Left renal cortex interstitium (tissue), 4 donors: ENCODE results near the gene ATF5. TPM values are rescaled to one million over a fixed set of nuclear protein-coding genes. Genes with fewer than 3 reads are reported as not detected.

Experiments
- DNase-seq, 4 donors: peaks; one replicate each; pipeline ENCODE4 v3.0.0-alpha.2; 2013; ENCODE audit warnings: low read depth in 4 of 4, low spot score in 2 of 4, missing footprints in 1 of 4
- polyA plus RNA-seq, 4 donors: library from polyadenylated mRNA; unstranded; fragments of 120-200 nt; gene quantifications; one replicate each; pipeline ENCODE4 v1.2.1, GENCODE V29; 2013; ENCODE audit not compliant: insufficient read length in 4 of 4

ATF5 gene
- polyA plus RNA-seq, 4 donors: 20.2 to 31.1 (median 26.8) TPM

GRCh38 chr19:49971991-49972411 lies 43.0 kb downstream of the ATF5 start:
- DNase-seq: no peak

DNA sequence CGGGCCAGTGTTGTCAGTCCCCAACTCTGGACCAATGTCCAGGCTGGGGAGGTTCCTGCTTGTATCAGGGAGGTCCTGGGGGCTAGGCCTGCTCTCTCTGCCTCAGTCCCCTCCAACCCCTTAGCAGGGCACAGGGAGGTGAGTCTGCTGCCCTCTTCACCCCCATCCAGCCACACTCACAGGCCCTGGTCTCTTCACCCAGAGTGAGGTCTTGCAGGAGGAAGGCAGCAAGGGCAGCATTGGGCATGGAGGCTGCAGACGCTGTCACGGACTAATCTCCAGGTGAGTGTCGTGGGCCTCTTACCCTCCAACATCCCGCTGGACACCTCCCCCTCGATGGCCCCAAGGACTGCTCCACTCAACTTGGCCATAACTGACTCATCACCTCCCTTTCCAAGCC lies 43.8 kb downstream of the ATF5 start:
- DNase-seq: no peak

GRCh38 chr19:49973987-49974386 lies 45.0 kb downstream of the ATF5 start:
- no peak for DNase-seq

- no peak for DNase-seq
These were observed 46.0 kb downstream of the ATF5 start for GRCh38 chr19:49975051-49975450.

DNA sequence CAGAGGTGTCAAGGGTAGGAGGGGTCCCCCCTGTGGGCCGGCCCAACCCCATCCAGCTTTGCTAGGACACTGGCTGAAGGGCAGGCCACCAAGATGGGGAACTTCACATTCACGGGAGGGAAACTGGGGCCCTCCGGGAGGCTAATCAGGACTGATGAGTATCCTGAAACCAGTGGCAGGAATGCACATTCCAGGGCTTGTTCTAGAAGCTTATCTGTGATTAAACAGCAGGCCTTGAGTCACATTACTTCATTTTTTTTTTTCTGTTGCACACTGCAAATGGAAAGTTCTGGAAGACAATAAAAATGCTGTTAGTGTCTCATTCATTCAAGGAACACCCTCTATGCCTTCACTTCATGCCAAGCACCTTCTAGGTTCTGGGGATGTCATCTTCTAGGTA lies 47.5 kb downstream of the ATF5 start:
- no peak for DNase-seq

DNA sequence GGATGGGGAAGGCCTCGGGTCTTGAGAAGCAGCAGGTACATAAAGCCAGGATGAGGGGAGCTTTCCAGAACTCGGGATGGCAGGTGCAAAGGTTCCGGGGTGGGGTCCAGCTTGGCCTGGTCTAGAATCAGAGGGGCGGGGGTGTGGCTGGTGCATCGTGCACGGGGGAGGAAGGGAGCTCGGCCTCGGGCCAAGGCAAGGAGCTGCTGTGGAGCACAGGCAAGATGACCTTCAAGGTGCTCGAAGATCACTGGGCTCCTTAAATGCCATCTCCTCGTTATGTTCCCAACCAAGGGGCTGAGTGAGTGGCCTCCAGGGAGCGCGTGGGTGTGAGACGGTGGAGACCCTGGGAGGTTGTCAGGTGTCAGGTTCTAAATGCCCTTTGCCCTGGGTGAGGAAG lies 48.1 kb downstream of the ATF5 start:
- DNase-seq: no peak

GRCh38 chr19:49977881-49978280 lies 48.9 kb downstream of the ATF5 start:
- no peak for DNase-seq

DNA sequence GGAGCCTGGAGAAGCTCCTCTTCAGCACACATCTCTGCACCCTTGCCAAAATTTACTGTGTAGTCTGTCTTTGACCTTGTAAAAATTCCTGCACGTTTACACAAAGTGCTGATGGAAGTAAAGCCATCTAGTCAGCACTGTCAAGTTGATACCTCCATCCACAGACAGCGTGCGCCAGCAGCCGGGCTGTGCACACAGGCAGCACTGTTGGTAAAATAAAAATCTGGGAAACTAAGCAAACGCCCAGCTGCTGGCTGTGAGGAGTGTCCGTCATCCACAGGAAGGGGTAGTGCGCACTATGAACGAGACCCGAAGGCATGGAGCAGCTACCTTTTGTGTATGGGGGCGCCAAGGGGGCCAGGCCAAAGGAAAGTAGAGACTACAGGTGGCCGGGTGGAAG lies 49.3 kb downstream of the ATF5 start:
- no peak for DNase-seq

DNA sequence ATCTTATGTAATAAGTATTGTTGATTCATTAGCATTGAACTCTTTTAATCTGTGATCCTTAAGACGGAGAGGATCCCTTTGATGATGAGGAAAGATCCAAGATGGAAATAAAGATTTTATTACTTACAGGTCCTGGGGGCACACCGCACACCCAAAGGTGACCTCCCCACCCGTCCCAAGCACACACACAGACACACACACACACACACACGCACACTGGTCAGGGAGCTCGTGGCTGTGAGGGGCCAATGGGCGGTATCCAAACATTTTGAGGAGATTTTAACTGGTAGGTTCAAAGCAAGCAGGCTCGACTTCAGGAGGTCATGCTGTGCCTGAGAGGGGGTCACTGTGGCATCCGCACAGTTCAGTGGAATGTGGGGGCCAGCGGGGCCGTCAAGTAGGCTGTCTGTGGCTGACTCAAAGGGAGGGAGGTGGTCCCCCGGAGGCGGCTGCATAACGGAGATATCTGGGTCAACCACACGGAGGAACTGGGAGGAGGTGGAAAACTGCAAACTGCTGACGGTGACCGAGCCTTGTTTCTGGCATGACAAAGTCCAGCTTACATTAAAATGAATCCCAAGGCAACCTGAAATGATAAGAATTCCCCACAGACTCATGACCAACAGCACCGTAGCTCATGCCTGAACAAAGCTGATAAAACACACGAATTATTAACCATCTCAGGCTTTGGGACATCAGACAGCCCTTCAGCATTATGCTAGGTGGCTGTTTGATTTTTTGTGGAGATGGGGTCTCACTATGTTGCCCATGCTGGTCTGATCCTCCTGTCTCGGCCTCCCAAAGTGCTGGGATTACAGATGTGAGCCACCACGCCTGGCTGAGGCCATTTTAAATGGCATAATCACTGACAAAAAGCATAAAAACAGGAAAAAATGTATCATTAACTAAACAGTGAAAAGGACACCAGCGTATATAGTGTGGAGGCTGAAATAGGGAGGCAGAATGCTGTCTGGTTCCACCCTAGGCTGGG lies 52.9 kb downstream of the ATF5 start:
- no peak for DNase-seq

Other genes starting within 250 kb of the ATF5 start
- 1 to 10 TPM in 2 of 4 donors, under 1 TPM in 2; 0.49 to 2.1 (median 1.5) TPM for gene ADM5, start 239.6 kb upstream of the ATF5 start, polyA plus RNA-seq
- gene CPT1C, start 238.1 kb upstream of the ATF5 start, polyA plus RNA-seq: 10 to 100 TPM; 10.0 to 13.1 (median 11.3) TPM
- gene TSKS, start 165.9 kb upstream of the ATF5 start, polyA plus RNA-seq: under 1 TPM in 2 of 4 donors, not detected in 2; 0.14 TPM
- gene AP2A1, start 162.2 kb upstream of the ATF5 start, polyA plus RNA-seq: 10 to 100 TPM; 46.1 to 79.9 (median 67.1) TPM
- 10 to 100 TPM; 30.8 to 46.3 (median 39.4) TPM for gene FUZ, start 115.9 kb upstream of the ATF5 start, polyA plus RNA-seq
- 10 to 100 TPM; 52.5 to 80.8 (median 67.4) TPM for gene MED25, start 110.9 kb upstream of the ATF5 start, polyA plus RNA-seq
- gene PTOV1, start 78.0 kb upstream of the ATF5 start, polyA plus RNA-seq: 100 to 1,000 TPM; 234 to 396 (median 355) TPM
- gene PNKP, start 61.6 kb upstream of the ATF5 start, polyA plus RNA-seq: 100 to 1,000 TPM in 1 of 4 donors, 10 to 100 TPM in 3; 33.1 to 104 (median 72.8) TPM
- 10 to 100 TPM; 27.4 to 49.0 (median 39.7) TPM for gene AKT1S1, start 51.9 kb upstream of the ATF5 start, polyA plus RNA-seq
- gene TBC1D17, start 51.5 kb upstream of the ATF5 start, polyA plus RNA-seq: 10 to 100 TPM; 38.5 to 61.3 (median 48.5) TPM
- 1 to 10 TPM; 2.3 to 3.0 (median 2.5) TPM for gene IL4I1, start 32.3 kb upstream of the ATF5 start, polyA plus RNA-seq
- 10 to 100 TPM; 51.8 to 82.7 (median 65.2) TPM for gene NUP62, start 299 bp downstream of the ATF5 start, polyA plus RNA-seq
- gene SIGLEC11, start 32.0 kb downstream of the ATF5 start, polyA plus RNA-seq: 1 to 10 TPM; 4.1 to 7.7 (median 5.5) TPM
- 10 to 100 TPM; 45.5 to 51.0 (median 48.2) TPM for gene VRK3, start 96.2 kb downstream of the ATF5 start, polyA plus RNA-seq
- 10 to 100 TPM; 13.0 to 17.3 (median 15.4) TPM for gene ZNF473, start 96.8 kb downstream of the ATF5 start, polyA plus RNA-seq
- under 1 TPM; 0.16 to 0.57 (median 0.23) TPM for gene IZUMO2, start 234.1 kb downstream of the ATF5 start, polyA plus RNA-seq